Neural progenitor cell (in vitro differentiated cells): ENCODE results near the gene MID1.

Source experiments
- CTCF ChIP-seq: fragments of 200-600 bp; sonication (generic); IDR thresholded peaks from 2 replicates; pipeline ENCODE4 v1.5.1; 2017; ENCODE audit warnings: antibody characterized with exemption, mild to moderate bottlenecking
- EZH2 ChIP-seq: fragments of 200-600 bp; sonication (generic); IDR thresholded peaks from 2 replicates; pipeline ENCODE4 v1.6.1; 2017; ENCODE audit warnings: antibody characterized with exemption, mild to moderate bottlenecking, moderate library complexity

- TF ChIP-seq CTCF (no peak), EZH2 (no peak)
Observed at GRCh38 chrX:10501611-10502010, 118.8 kb downstream of the MID1 start.
